Measurements from ENCODE around the gene LHCGR. TPM values are rescaled to one million over a fixed set of nuclear protein-coding genes. Genes with fewer than 3 reads are reported as not detected.

Gene LHCGR
- total RNA-seq, 4 donors from 2014 or later, result 0.75 to 2.7 (median 1.7) TPM

GRCh38 chr2:48709096-48710034, 46.2 kb downstream of the LHCGR start:
- no peak for TF ChIP-seq CTCF (IDR thresholded peaks at IDR 0.05; ENCODE audit: low read depth)

DNA sequence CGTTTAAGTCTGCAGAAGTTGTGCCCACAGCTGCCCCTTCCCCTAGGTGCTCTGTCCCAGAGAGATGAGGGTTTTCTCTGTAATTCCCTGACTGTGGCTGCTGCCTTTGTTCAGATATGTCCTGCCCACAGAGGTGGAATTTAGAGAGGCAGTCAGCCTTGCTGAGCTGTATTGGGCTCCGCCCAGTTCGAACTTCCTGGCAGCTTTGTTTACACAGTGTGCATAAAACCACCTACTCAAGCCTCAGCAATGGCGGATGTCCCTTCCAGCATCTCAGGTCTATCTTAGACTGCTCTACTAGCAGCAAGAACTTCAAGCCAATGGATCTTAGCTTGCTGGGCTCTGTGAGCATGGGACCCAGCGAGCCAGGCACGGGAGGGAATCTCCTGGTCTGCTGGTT, 48.1 kb downstream of the LHCGR start:
- no peak for TF ChIP-seq CTCF (IDR thresholded peaks at IDR 0.05; ENCODE audit: low read depth)

GRCh38 chr2:48699348-48699930, 56.1 kb downstream of the LHCGR start:
- no peak for TF ChIP-seq CTCF (IDR thresholded peaks at IDR 0.05; ENCODE audit: low read depth)

- TF ChIP-seq CTCF (IDR thresholded peaks at IDR 0.05; ENCODE audit: low read depth), result no peak
Measured at GRCh38 chr2:48696881-48697280, 58.6 kb downstream of the LHCGR start.

DNA sequence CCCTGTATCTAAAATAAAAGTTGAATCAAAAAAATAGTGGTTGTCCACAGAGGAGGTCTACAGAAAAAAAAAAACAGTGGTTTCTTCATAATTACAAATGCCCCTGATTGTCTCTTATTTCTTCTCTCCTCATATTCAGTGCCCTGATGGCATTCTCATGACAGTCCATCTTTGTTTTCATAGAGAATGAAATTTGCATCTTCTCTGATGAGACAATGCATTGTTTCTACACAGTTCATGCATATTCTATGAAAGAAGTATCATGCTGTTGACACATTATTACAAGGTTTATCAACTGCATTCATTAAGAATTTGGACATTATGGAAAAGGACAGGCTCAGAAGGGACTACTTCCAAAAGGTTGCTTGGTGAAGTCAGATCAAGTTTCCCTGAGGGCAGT, 59.5 kb downstream of the LHCGR start:
- no peak for TF ChIP-seq CTCF (IDR thresholded peaks at IDR 0.05; ENCODE audit: low read depth)

GRCh38 chr2:48694149-48694548, 61.4 kb downstream of the LHCGR start:
- no peak for TF ChIP-seq CTCF (IDR thresholded peaks at IDR 0.05; ENCODE audit: low read depth)

GRCh38 chr2:48693645-48694044, 61.9 kb downstream of the LHCGR start:
- TF ChIP-seq CTCF (IDR thresholded peaks at IDR 0.05; ENCODE audit: low read depth), result no peak

Measured in subcutaneous adipose tissue (tissue), 4 donors.